Endothelial cell (in vitro differentiated cells): ENCODE results near the gene TTC38. TPM values are rescaled to one million over a fixed set of nuclear protein-coding genes. Genes with fewer than 3 reads are reported as not detected.
A peak's percentile ranks its signal among the peaks of the same experiment; 100 is the strongest.

Experiments used
- DNase-seq: peaks from one replicate; pipeline ENCODE4 v3.0.0; 2021; ENCODE audit warnings: low spot score
- H3K27ac Mint-ChIP-seq: one replicate; pipeline ENCODE4 v1.8.0; 2021; ENCODE audit warnings: mixed read lengths, inconsistent platforms; ENCODE audit not compliant: unreplicated experiment
- H3K27me3 Mint-ChIP-seq: one replicate; pipeline ENCODE4 v1.8.0; 2021; ENCODE audit warnings: mild to moderate bottlenecking, moderate library complexity, mixed read lengths, inconsistent platforms; ENCODE audit not compliant: unreplicated experiment
- H3K36me3 Mint-ChIP-seq: one replicate; pipeline ENCODE4 v1.8.0; 2021; ENCODE audit warnings: mild to moderate bottlenecking, low read depth, mixed read lengths, inconsistent platforms; ENCODE audit not compliant: unreplicated experiment
- H3K4me1 Mint-ChIP-seq: one replicate; pipeline ENCODE4 v1.8.0; 2021; ENCODE audit warnings: mild to moderate bottlenecking, mixed read lengths, inconsistent platforms; ENCODE audit not compliant: unreplicated experiment
- H3K4me3 Mint-ChIP-seq: one replicate; pipeline ENCODE4 v1.8.0; 2021; ENCODE audit warnings: mild to moderate bottlenecking, mixed read lengths, inconsistent platforms; ENCODE audit not compliant: unreplicated experiment
- H3K9me3 Mint-ChIP-seq: one replicate; pipeline ENCODE4 v1.8.0; 2021; ENCODE audit warnings: mixed read lengths, inconsistent platforms; ENCODE audit not compliant: unreplicated experiment
- CTCF ChIP-seq: fragments of 200-600 bp; sonication (generic); IDR thresholded peaks from one replicate; pipeline ENCODE4 v1.5.0; 2021; ENCODE audit warnings: antibody characterized with exemption; ENCODE audit not compliant: unreplicated experiment
- total RNA-seq: library from RNA; stranded (reverse); fragmentation: NEBNext Ultra II Directional; extraction: Animal tissue kit (Norgen Biotek cat#: 25700); gene quantifications from one replicate; pipeline ENCODE4 v1.2.1, GENCODE V29; 2021; ENCODE audit not compliant: unreplicated experiment

The TTC38 gene
- total RNA-seq, 1 donor from 2014 or later = 24.6 TPM

DNA sequence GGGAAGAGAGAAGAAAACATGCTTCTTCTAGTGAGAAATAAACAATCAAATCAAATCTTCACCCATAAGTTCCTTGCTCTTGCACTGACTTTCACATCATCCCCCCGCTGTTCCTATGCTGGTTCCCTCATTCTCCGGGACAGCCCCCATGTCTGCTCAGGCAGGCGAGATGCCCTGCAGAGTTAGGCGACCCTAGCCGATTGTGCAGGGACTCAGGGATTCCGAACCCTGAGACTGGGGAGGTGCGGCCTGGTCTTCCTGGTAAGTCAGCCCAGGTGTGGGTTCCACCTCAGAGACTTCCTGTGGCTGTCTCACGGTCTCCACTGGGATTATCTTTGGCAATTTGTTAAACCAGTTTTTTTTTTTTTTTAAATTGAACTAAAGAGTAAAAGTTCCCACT, 6.6 kb downstream of the TTC38 start:
- Mint-ChIP-seq H3K4me3 (no peak overlapping the region), H3K36me3 (peaks cover 33% of the 10 kb centered on the region), H3K9me3 (no peaks in the 10 kb centered on the region)

DNA sequence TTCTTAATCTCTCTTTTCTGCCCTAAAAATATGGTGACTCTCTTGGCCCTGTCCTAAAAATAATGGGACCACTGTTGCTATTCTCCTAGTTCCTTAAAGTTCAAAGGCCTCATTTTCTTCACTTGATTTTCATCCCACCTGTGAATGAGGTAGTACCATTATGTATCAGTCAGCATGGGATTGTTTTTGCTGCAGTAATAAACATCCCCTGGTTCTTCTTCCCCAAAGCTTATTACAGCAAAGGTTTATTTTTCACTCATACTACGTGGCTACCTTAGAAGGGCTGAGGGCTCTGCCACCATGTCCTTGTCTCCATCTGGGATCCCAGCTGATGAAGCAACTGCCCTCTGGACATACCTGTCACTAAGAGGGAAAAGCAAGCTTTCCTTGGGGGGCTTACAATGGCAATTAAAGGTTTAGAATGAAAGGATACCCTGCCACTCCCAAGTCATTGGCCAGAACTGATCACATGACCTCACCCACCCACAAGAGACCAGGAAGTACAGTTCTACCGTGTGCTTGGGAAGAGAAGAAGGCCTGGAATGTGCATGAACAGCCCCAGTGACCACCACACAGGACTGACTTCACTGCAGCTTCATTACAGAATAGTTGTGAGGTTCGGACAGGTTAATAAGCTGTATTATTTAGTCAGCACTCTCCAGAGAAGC, 7.8 kb downstream of the TTC38 start:
- Mint-ChIP-seq H3K9me3 (no peaks in the 10 kb centered on the region), H3K36me3 (peaks cover 30% of the 10 kb centered on the region), H3K4me1 (no peaks in the 10 kb centered on the region), H3K27ac (no peak overlapping the region), H3K4me3 (peak overlapping the region; percentile 37), H3K27me3 (no peaks in the 10 kb centered on the region)
- no peak for TF ChIP-seq CTCF
- DNase-seq = no peak

More for the DNA sequence above, 6.6 kb downstream of the TTC38 start:
- no peak for TF ChIP-seq CTCF
- H3K27ac Mint-ChIP-seq = no peak overlapping the region
- H3K4me1 Mint-ChIP-seq = peaks cover 6% of the 10 kb centered on the region
- DNase-seq = no peak
- H3K27me3 Mint-ChIP-seq = peaks cover 3% of the 10 kb centered on the region

DNA sequence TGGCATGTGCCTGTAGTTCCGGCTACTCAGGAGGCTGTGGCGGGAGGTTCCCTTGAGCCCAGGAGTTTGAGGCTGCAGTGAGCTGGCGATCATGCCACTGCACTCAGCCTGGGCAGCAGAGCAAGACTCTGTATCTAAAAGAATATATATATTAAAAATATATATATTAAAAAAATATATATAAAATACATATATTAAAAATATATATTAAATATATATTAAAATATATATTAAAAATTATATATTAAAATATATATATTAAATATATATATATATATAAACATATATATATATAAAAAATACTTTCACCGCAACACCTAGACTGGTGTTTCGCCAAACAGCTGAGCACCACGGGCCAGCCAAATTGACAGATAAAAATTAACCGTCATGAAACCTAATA, 8.8 kb downstream of the TTC38 start:
- DNase-seq = no peak
- H3K27ac Mint-ChIP-seq = no peak overlapping the region
- H3K36me3 Mint-ChIP-seq = peaks cover 34% of the 10 kb centered on the region
- no peak for TF ChIP-seq CTCF
- H3K9me3 Mint-ChIP-seq = no peaks in the 10 kb centered on the region
- no peak overlapping the region for H3K4me3 Mint-ChIP-seq
- no peaks in the 10 kb centered on the region for H3K27me3 Mint-ChIP-seq
- no peaks in the 10 kb centered on the region for H3K4me1 Mint-ChIP-seq

DNA sequence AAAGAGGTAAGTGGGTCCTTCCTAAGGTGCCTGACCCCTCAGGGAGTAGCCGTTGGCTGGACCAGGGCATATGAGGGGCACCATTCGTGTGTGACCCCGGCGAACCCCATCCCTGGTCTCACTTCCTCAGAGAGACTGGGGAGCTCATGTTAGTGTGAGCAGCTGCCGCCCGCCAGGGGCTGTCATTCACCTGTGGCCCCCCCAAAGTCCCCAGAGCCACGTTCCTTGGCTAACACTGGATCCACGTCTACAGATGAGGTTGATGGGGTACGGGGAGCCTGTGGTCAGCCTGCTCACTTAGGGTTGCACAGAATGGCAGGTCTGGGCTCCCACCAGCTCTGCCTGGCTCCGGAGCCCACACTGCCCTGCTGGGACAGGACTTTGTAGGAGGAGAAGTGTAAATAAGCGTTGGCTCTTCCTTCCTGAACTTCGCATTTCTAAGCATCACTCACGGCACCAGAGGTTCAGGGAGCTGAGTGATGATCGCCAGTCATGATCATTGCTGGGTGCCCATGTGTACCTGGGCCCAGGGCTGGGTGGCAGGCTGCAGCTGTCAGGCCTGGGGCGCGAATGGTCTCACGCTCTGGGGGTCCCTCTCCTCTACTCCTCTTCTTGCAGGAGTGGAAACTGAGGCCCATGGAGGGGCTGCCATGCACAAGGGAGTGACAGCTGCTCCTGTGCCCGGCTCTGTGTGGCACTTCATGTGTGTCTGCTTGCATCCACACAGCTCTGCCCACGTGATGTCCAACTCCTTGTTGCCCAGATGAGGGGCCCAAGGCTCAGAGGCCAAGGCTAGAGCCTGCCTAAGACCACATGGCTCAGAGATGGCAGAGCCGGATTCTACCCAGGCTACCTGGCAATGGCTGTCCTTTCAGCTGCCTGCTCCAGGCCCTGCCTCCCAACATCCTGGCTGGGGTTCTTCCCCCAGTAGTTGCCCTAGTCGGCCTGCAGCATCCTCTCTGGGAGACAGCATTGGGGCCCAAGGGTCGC, 11.1 kb downstream of the TTC38 start:
- no peak for DNase-seq
- no peaks in the 10 kb centered on the region for H3K27me3 Mint-ChIP-seq
- no peak for TF ChIP-seq CTCF
- H3K4me1 Mint-ChIP-seq = no peaks in the 10 kb centered on the region
- no peak overlapping the region for H3K4me3 Mint-ChIP-seq
- no peaks in the 10 kb centered on the region for H3K9me3 Mint-ChIP-seq
- peaks cover 42% of the 10 kb centered on the region for H3K36me3 Mint-ChIP-seq
- H3K27ac Mint-ChIP-seq = no peak overlapping the region
